ENCODE results near the gene YIPF2. TPM values are rescaled to one million over a fixed set of nuclear protein-coding genes. Genes with fewer than 3 reads are reported as not detected.
A peak's percentile ranks its signal among the peaks of the same experiment; 100 is the strongest.

The YIPF2 gene
- total RNA-seq, 1 donor from 2014 or later: 51.3 TPM

- no peaks in the 10 kb centered on the region for H3K9me3 ChIP-seq
- H3K27ac ChIP-seq: peak overlapping the region; percentile 89
- DNase-seq (no peak), ATAC-seq (no peak)
- peaks cover 19% of the 10 kb centered on the region for H3K4me1 ChIP-seq
- peak overlapping the region; percentile 98 for H3K4me3 ChIP-seq
- intact Hi-C loops (cut with DNase I): no loop called here
- no peak for TF ChIP-seq CTCF (IDR thresholded peaks at IDR 0.05)
- no peaks in the 10 kb centered on the region for H3K27me3 ChIP-seq
- peaks cover 31% of the 10 kb centered on the region for H3K36me3 ChIP-seq
Measured at GRCh38 chr19:10927730-10928562, 493 bp downstream of the YIPF2 start.

GRCh38 chr19:10924597-10924996, 3.8 kb downstream of the YIPF2 start:
- DNase-seq (no peak), ATAC-seq (no peak)
- Histone ChIP-seq H3K27me3 (no peaks in the 10 kb centered on the region), H3K9me3 (no peaks in the 10 kb centered on the region), H3K27ac (no peak overlapping the region), H3K4me1 (peaks cover 13% of the 10 kb centered on the region), H3K4me3 (no peak overlapping the region), H3K36me3 (peaks cover 51% of the 10 kb centered on the region)
- no peak for TF ChIP-seq CTCF (IDR thresholded peaks at IDR 0.05)
- intact Hi-C loops (cut with DNase I): no loop called here

- Histone ChIP-seq H3K36me3 (peaks cover 61% of the 10 kb centered on the region), H3K4me1 (peaks cover 9% of the 10 kb centered on the region), H3K27ac (no peak overlapping the region), H3K9me3 (no peaks in the 10 kb centered on the region), H3K4me3 (no peak overlapping the region), H3K27me3 (no peaks in the 10 kb centered on the region)
- no peak for TF ChIP-seq CTCF (IDR thresholded peaks at IDR 0.05)
- ATAC-seq (no peak), DNase-seq (no peak)
- intact Hi-C loops (cut with DNase I): no loop called here
Measured at GRCh38 chr19:10923260-10924112, 5.0 kb downstream of the YIPF2 start.

- ATAC-seq (no peak), DNase-seq (no peak)
- Histone ChIP-seq H3K27ac (no peak overlapping the region), H3K36me3 (peaks cover 69% of the 10 kb centered on the region), H3K4me3 (no peak overlapping the region), H3K27me3 (no peaks in the 10 kb centered on the region), H3K9me3 (no peaks in the 10 kb centered on the region), H3K4me1 (peaks cover 5% of the 10 kb centered on the region)
- intact Hi-C loops (cut with DNase I): no loop called here
- TF ChIP-seq CTCF (IDR thresholded peaks at IDR 0.05): no peak
Measured at GRCh38 chr19:10922638-10923014, 5.8 kb downstream of the YIPF2 start.

GRCh38 chr19:10921910-10922637, 6.4 kb downstream of the YIPF2 start:
- peaks cover 69% of the 10 kb centered on the region for H3K36me3 ChIP-seq
- H3K27me3 ChIP-seq: no peaks in the 10 kb centered on the region
- no peak for TF ChIP-seq CTCF (IDR thresholded peaks at IDR 0.05)
- H3K4me3 ChIP-seq: no peak overlapping the region
- ATAC-seq (no peak), DNase-seq (no peak)
- intact Hi-C loops (cut with DNase I): no loop called here
- no peaks in the 10 kb centered on the region for H3K4me1 ChIP-seq
- no peaks in the 10 kb centered on the region for H3K9me3 ChIP-seq
- H3K27ac ChIP-seq: no peak overlapping the region
